Dedifferentiated amniotic fluid mesenchymal stem cell (primary cell): Measurements from ENCODE around the gene HTT.

ENCODE experiments used
- DNase-seq: peaks from one replicate; pipeline ENCODE4 v3.0.0-alpha.2; 2016; ENCODE audit errors: extremely low spot score

The HTT gene

GRCh38 chr4:3074078-3074845 is at the start of gene HTT, which contains the start of gene HTT-AS:
Gene HTT (plus strand): TSS chr4:3074681. CDS start chr4:3074826, 145 bp downstream.
Gene HTT-AS (minus strand): TSS chr4:3074538.
- peak; percentile 88 for DNase-seq

DNA sequence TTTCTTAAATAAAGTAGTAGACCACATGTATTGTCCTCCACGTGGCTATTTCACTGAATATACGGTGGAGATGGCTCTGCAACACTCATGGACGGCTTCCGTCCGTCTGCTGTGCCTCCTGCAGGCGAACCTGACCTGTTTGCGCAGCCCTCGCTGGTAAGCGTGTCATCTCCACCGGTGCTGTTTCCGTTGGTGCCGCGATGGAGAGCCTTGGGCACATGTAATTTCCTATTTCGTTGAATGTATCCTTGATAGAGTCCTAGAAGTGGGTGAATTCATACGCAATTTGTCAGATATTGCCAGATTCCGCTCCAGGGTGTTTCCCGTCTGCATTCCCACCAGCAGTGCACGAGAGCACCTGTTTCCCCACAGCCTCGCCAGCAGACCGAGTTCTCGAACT is 48.6 kb upstream of the HTT start:
- no peak for DNase-seq

DNA sequence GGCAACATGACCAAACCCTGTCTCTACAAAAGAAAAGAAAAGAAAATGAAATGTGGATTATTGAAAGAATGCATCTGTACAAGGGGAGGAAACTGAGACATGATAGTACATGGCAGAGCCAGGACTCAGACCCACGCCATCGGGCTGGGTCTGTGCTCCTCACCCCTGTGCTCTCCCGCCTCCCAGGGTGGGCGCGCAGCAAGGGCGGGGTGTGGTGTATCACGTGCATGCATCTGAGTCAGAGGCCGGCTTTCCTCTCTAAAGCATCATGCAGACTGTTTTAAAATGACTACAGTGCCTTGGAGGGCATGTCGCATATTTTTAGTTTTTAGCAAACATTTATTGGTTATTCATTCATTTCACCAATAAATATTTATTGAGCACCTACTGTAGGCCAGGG is 47.9 kb upstream of the HTT start:
- no peak for DNase-seq

DNA sequence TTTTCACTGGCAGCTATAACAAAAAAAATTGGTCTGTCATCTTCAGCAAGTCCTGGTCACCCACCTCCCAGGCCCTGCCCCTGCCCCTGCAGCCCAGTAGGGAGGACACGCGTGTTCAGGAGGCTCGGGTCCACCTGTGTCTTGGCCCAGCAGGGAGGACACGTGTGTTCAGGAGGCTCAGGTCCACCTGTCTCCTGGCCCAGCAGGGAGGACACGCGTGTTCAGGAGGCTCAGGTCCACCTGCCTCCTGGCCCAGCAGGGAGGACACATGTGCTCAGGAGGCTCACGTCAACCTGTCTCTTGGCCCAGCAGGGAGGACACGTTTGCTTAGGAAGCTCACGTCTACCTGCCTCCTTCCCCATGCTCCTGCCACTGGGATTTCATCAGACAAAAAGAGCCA is 45.0 kb upstream of the HTT start:
- DNase-seq: no peak

- no peak for DNase-seq
Observed at GRCh38 chr4:3030566-3031356, 43.7 kb upstream of the HTT start.

DNA sequence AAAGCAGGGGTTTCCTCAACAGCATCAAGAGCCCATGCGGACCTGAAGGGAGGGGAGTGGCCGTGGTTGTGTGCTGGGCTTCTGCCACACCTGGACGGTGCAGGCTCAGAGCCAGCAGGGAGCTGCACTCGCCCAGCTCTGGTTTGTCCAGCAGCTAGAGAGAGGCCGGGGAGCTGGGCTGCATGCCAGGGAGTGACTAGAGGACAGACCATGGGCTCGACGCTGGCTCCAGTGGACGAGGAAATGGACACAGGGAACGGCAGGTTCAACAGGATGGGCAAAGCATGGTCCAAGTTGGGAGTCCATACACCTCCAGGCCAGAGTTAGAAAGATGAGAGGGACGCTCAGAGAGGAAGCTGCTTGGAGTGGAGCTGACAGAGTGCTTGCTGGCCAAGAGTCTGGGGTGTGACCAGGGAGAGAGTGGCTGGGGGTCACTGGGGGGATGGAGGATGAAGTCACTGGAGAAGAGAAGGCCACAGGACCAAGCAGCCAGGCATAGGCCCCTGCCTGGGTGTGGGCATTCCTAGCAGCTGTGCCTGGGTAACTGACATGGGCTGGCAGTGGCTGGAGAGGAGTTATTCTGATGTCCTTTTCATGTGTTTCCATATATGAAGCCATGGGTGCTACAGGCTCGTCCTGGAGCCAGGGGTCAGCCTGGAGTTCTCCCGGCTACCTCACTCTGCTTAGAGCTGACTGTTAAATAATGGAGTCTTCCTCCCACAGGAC is 43.0 kb upstream of the HTT start:
- DNase-seq: no peak

GRCh38 chr4:3034231-3034630 is 40.2 kb upstream of the HTT start:
- no peak for DNase-seq

GRCh38 chr4:3035249-3035648 is 39.2 kb upstream of the HTT start:
- no peak for DNase-seq

GRCh38 chr4:3035674-3036073 is 38.8 kb upstream of the HTT start:
- DNase-seq: no peak

DNA sequence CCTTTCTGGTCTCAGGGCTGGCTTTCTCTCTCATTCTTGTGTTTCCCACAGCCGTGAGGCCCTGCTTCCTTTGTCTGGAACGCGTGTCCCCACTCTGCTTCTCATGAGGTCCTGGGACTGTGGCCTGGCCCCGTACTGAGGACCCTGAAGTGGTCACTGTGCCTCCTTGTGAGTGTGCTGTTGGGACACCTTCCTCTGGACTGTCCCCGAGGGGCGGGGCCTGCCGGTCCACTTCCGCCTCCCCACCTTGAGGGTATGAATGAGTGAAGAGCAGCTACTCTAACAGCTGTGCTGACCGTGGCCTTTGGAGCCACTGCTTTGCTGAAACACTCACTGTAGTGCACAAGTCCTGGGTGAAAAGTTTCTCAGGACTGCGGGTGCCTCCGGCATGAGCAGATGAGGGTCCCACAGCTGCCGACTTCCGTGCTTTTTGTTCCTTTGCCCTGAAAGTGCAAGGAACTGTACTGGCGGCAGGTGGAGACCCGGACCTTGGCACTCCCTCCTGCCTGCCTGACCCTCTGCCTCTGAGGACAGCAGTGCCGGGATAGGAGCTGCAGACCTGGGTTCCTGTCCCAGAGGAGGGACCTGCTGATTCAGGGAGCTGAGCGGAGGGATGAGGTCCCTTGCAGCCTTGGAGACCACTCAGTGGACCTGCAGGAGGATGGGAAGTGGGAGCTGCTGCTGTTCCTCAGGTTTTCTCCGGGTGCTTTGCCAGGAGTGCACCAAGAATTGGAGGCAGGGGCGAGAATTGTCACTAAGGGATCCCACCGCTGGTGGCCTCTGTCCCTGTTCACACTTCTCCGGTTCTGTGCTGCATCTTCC is 38.1 kb upstream of the HTT start:
- DNase-seq: no peak

DNA sequence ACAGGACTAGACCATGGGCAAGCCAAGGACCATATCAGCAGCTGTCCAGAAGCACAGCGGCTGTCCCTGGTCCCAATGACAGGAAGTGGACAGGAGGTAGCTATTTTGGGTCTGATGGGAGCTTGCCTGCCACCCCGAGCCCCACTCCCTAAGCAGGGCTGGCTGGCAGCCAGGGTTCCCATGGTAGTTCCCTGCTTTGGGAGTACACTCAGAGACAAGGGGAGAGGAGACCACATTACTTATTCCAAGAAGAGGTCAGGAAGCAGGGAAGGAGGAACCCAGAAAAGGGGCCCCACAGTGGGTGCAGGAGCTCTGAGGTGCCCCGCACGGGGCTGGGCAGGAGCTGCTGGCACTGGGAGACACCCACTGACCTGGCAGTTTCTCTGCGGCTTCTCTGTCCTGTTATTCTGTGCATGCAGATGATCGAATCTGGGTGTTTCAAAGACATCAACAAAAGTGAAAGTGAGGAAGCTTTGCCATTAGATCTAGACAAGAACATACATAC is 36.5 kb upstream of the HTT start:
- no peak for DNase-seq

- DNase-seq: no peak
Observed at GRCh38 chr4:3039706-3040366, 34.6 kb upstream of the HTT start.

GRCh38 chr4:3040452-3041191 is 33.9 kb upstream of the HTT start:
- DNase-seq: no peak

DNA sequence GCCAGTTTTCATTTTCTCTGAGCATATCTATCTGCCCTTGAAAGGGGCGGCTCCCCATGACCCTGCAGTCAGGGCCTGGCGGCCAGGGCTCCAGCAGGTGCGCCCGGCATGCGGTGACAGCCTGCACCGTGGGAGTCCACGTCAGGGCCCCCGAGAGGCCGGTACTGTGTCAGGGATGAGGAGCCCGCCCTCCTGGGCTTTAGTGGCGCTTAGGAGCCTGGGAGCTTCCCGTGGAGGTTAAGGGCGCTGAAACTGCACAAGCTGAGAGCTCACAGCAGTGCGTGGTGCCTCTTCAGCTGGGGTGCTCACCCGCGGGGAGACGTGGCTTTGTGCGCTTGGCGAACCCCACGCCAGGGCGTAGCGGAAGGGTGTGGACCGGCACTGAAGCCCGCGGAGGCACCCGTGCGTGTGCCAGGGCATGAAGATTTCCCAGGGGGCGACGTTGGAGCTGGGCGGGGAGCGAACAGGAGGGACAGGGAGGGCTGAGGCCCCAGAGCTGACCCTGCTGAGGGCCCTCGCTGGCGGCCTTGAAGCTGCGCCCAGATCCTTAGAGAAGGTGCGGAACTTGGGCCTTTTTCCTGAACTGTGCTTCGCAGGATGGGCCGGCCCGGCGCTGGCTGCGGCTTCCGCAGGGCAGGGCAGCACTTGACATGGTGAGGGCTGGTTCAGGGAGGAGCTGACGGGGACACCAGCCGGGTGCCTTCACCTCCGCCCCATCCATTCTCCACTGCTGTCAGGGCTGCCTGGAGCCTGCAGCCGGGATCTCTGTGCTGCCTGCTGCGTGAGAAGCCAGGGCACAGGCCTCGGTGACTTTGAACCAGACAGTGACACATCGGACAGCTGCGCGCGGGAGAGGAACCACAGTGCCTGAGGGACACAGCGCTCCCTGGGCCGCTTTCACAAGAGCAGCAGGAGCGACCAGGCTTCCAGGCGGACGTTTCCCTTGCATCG is 33.0 kb upstream of the HTT start:
- no peak for DNase-seq

DNA sequence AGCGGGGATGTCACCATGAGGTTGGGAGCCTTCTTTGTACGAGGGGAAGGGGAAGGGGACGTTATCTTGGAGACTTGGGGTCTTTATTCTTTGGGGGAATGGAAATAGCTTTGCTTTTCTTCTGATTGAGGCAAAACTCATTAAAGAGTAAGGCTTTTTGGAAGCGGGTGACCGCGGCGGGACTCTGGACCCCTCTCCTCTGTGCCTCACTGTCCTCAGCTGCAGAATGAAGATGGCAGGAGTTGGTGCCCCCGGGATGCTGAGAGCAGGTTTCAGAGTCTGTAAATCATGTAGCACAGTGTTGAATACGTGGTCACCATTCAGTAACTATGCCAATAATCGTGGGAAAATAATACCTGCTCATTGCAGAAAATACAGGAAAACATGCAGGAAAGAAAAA is 32.3 kb upstream of the HTT start:
- no peak for DNase-seq

- no peak for DNase-seq
Observed at GRCh38 chr4:3043282-3044020, 31.0 kb upstream of the HTT start.

GRCh38 chr4:3044870-3045819 is 29.3 kb upstream of the HTT start:
- DNase-seq: no peak
